Retina (tissue), 1 donor: ENCODE results near the gene JOSD1.
A peak's percentile ranks its signal among the peaks of the same experiment; 100 is the strongest.

Experiments used
- DNase-seq: peaks from one replicate; pipeline ENCODE4 v3.0.0-alpha.2; 2016

Gene JOSD1

DNA sequence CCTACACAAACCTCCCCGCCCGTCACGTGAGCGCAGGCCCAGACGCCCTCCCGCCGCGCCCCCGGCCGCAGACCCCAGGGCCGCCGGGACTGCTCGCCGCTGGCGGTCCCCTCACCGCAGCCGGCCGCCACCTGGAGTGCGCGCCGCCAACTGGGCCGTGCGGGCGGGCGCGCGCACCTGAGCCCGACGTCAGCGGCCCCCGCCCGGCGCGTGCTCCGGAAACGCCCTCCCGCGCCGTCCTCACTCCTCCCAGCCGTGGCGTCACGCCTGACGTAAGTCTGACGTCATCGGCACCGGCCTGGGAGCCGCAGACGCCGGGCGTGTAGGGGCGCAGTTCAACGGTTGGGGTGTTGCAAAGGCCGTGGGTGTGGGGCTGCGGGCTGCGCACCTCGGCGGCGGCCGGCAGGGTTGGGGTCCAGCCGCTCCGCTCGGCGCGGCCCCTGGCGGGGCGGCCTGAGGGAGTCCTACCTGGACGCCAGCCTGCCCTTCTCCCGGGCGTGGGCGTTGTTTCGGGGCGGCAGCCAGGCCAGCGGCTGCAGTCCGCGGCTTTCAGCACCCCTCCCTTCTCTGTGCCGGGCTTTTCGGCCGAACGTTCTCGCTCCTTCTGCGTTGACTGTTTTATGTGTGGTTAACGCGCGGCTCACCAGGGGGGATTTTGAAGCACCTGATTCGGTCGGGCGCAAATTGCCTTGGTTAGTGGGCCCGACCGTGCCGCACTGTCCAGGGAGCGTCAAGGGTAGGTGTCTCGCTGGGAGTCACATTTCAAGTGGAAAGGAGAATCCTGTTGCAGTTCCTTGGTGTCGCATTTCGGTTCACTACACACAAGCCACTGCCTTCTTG is at the start of gene JOSD1:
TSS of gene JOSD1 (minus strand) at position 155 of the 840 bp plus-strand sequence. CDS start 956 bp downstream, outside the sequence.
- peak; percentile 94 for DNase-seq

GRCh38 chr22:38750104-38750503 is 49.4 kb upstream of the JOSD1 start:
- DNase-seq, result no peak

DNA sequence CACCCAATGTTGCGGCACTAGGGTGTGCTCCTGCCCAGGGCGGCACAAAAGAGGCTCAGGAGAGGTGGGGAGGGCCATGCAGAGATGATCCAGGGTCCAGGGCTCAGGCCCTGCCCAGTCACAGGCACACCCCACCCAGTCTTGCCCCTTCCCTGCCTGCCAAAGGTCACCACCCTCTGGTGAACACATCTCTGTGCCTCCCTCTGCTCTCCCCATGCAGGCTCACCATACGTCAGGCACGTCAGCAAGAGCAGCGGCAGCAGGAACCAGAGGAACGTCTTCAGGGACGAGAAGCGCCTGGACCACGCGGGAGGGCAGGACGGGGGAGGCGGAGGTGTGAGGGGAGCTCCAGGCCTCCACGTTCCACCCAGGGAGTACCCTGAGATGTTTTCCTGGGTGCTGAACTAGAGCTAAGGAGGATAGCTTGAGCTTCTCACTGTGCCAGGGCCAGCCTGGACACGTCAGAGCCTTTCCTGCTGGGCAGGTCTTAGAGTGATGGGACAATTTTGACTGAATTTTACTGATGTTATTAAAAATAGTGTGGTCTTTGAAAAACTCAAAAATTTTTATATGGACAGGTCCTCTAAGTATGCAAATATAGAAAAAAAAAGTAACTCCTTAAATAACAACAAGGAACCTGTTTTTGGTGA is 47.9 kb upstream of the JOSD1 start:
- no peak for DNase-seq

DNA sequence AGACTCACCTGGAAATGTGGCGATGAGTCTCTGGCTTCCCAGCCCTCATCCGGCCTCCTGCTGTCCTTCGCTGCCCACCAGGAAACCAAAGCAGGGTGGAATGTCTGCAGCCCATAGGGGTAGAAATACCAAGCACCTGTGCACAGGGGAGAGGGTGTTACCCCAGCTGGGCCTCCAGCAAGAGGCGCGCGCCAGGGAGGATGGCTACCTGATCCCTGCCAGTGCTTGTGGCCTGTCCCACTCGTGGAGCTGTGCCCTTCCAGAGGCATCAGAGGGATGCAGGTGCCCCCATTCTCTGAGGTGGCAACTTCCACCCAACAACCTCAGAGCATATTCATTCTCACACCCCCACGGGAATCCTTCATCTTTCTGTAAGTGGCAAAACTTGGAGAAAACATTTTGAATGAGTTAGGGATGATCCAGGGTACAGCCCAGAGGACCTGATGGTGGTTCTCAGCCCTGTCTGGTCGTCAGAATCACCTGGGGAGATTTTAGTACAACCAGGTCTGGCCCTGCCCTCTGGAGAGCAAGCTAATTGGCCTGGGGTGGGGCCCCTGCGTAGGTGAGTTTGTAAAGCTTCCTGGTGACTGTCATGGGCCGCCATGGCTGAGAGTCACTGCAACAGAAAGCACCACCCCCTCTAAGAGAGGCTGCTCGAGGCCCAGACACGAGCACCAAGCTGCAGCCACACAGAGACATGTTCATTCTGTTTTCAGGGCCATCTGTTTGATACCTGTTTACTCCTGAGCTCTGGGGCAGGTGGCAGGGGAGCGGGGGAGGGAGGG is 45.1 kb upstream of the JOSD1 start:
- no peak for DNase-seq

DNA sequence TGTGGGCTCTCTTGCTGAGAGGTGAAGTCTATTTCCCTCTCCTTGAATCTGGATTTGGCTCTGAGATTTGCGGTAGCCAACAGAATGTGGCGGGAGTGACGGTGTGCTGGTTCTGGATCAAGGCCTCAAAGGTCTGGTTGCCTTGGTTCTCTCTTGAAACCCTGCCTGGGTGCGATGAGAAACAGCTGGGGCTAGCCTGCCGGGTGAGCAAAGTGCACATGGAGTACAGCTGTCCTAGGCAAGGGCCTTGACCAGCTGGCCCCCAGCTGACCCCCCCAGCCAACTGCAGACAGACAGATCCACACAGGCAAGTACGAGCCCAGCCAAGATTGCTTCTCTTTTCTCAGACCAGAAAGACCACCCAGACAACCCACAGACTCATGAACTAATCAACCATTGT is 44.2 kb upstream of the JOSD1 start:
- no peak for DNase-seq

DNA sequence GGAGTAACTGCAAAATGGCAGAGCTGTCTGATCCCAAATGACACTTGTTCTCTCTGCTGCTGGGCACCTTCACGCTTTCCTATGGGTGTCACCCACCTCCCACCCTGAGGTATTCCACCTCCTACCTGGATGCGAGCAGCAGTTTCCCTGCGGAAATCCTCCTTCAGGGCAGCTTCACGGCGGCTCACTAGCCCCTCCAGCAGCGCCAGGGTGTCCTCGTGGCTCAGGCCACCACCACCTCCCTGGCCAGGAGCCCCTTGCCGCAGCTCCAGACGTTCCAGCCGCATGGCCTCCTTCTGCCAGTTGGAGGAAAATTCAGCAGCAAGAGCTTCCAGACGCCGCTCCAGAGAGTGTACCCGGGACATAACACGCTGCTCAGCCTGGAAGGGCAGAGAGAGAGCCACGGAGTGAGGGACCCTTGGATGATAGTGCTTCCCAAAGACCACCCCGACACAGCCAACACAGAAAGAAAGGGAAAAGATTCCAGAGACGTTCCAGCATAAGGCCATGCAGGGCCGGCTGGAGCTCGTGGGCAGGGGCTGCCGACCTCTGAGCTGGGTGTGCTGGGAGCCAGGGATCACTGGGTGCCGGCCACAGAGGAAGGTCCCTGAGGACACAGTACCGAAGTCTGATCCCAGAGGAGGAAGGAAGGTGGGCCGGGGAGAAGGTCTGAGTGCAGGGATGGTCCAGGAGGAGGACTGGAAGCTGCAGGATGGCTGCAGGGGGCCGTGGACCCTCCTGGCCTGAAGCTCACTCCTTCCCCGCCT is 41.6 kb upstream of the JOSD1 start:
- DNase-seq, result no peak

GRCh38 chr22:38741576-38741975 is 40.8 kb upstream of the JOSD1 start:
- no peak for DNase-seq

- DNase-seq, result no peak
These were observed 40.4 kb upstream of the JOSD1 start for GRCh38 chr22:38741166-38741565.

- DNase-seq, result no peak
These were observed 40.0 kb upstream of the JOSD1 start for GRCh38 chr22:38740754-38741153.

GRCh38 chr22:38740116-38740723 is 39.5 kb upstream of the JOSD1 start:
- no peak for DNase-seq

DNA sequence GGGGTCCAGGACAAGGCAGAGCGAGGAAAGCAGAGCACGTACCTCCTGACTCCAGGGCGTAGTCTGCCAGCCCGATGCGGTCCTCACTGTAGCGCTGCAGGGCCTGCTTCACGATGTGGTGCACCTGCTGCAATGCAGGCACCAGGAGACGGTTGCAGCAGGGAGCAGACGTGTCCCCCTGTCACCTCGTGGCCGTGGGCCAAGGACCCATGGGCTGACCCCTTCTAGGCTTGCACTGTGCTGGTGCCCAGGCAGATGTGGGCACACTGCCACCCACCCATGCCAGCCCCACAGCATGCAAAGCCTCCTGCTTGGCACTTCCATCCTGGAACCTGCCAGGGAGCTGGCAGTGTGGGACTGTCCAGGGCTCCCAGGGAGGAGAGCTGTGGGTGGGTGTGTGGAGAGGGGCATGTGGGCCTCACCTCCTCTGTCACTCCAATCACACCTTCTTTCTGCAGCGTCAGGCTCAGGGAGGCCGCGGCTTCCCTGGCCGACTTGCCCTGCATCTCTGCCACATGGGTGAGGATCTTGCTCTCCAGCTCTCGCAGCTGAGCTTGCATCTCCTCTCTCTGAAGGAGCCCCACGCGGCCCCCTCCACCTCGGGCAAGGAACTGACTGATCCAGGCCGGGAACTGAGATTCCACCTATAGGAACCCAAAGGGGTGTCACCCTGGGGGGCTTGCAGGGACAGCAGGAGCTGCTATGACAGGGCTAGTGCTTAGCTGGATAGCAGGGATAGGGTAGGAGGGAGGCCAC is 38.7 kb upstream of the JOSD1 start:
- no peak for DNase-seq

DNA sequence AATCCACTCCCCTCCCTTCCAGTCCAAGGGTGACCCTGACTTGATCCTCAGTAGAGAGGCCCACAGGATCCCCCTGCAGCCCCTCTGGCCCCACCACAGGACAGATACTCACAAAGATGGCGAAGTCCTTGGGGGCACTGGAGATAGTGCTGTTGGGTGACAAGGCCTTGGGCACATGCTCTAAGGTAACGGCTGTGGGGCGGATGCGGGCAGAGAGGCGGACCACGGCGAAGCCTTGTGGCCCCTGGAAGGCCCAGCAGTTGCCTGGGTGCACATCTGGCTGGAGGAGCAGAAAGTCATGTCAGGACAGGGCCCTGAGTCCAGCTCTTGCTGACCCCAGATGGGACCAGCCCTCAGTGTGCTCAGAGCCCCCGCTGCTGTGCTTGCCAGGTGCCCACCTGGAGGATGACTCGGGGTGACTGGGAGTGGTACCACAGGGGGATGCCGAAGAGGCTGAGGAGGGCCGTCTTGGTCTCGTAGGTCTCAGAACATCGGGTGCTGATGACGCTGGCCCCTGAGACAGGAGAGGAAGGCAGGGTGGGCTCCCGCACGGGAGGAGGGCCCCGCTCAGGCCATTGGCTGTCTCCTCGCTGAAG is 37.8 kb upstream of the JOSD1 start:
- DNase-seq, result no peak

- no peak for DNase-seq
These were observed 36.7 kb upstream of the JOSD1 start for GRCh38 chr22:38737302-38738060.

DNA sequence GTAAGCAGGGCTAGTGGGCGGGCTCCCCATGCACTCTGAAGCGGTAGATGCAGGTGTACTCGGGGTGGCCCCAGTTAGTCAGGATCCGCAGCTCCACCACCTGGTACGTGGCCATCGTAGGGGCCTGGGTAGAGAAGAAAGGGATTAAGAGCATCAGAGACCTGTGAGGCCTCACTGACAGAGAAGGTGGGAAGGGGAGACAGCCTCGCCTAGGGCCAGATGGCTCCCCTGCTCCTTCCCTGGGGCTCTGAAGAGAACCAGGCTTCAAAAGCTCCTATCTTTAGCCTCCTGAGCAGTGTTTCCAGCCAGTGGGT is 35.5 kb upstream of the JOSD1 start:
- DNase-seq, result no peak

GRCh38 chr22:38735465-38736256 is 34.9 kb upstream of the JOSD1 start:
- DNase-seq, result no peak

- DNase-seq, result no peak
These were observed 34.4 kb upstream of the JOSD1 start for GRCh38 chr22:38735126-38735464.

GRCh38 chr22:38734421-38735100 is 33.8 kb upstream of the JOSD1 start:
- no peak for DNase-seq

GRCh38 chr22:38733724-38734381 is 33.1 kb upstream of the JOSD1 start:
- DNase-seq, result no peak

- peak; percentile 58 for DNase-seq
These were observed 32.6 kb upstream of the JOSD1 start for GRCh38 chr22:38733329-38733723.
